WTC11 (cell line): ENCODE data around the gene NOD1.

Experiments used
- CBFB ChIP-seq: sonication (generic); formaldehyde crosslinking; IDR thresholded peaks from 2 replicates; pipeline ENCODE4 v1.8.1; 2022; ENCODE audit warnings: mild to moderate bottlenecking, low read depth, missing genetic modification reagents
- CREB1 ChIP-seq: sonication (generic); formaldehyde crosslinking; IDR thresholded peaks from 2 replicates; pipeline ENCODE4 v1.8.0; 2023; ENCODE audit warnings: mild to moderate bottlenecking, missing genetic modification reagents
- CTCF ChIP-seq: fragments of 200-600 bp; IDR thresholded peaks from 2 replicates; pipeline ENCODE4 v1.8.0; 2022; ENCODE audit warnings: antibody characterized with exemption
- ETV6 ChIP-seq: sonication (generic); formaldehyde crosslinking; IDR thresholded peaks from 2 replicates; pipeline ENCODE4 v1.8.1; 2022; ENCODE audit warnings: mild to moderate bottlenecking, missing genetic modification reagents
- OVOL2 ChIP-seq: fragments of 250-450 bp; sonication (Bioruptor Pico); IDR thresholded peaks from 2 replicates; pipeline ENCODE4 v1.9.0; 2021; ENCODE audit warnings: mild to moderate bottlenecking, borderline replicate concordance
- SP1 ChIP-seq: sonication (generic); formaldehyde crosslinking; conservative IDR thresholded peaks from 2 replicates; pipeline ENCODE4 v1.8.1; 2022; ENCODE audit warnings: missing genetic modification reagents

DNA sequence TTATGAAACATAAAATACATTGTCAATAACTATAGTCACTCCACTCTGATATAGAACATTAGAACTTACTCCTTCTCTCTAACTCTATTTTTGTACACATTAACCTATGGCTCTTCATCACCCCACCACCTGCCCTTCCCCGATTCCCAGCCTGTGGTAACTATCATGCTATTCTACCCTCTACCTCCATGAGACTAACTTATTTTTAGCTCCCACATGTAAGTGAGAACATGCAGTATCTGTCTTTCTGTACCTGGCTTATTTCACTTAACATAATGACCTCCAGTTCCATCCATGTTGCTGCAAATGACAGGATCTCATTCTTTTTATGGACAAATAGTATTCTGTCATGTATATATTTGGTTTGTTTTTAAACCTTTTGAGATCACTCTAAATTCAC, 8.8 kb upstream of the NOD1 start:
- TF ChIP-seq ETV6 (CRISPR knock-in tag): no peak
- TF ChIP-seq OVOL2: no peak
- TF ChIP-seq SP1 (CRISPR knock-in tag): no peak
- TF ChIP-seq CTCF: no peak
- no peak for TF ChIP-seq CBFB (CRISPR knock-in tag)
- no peak for TF ChIP-seq CREB1 (CRISPR knock-in tag)
